GM19238 (cell line): Measurements from ENCODE around the gene MRPL17.

ENCODE experiments used
- DNase-seq: peaks from one replicate; pipeline ENCODE4 v3.0.0; 2011; ENCODE audit warnings: low spot score; ENCODE audit not compliant: insufficient read length

The MRPL17 gene

DNA sequence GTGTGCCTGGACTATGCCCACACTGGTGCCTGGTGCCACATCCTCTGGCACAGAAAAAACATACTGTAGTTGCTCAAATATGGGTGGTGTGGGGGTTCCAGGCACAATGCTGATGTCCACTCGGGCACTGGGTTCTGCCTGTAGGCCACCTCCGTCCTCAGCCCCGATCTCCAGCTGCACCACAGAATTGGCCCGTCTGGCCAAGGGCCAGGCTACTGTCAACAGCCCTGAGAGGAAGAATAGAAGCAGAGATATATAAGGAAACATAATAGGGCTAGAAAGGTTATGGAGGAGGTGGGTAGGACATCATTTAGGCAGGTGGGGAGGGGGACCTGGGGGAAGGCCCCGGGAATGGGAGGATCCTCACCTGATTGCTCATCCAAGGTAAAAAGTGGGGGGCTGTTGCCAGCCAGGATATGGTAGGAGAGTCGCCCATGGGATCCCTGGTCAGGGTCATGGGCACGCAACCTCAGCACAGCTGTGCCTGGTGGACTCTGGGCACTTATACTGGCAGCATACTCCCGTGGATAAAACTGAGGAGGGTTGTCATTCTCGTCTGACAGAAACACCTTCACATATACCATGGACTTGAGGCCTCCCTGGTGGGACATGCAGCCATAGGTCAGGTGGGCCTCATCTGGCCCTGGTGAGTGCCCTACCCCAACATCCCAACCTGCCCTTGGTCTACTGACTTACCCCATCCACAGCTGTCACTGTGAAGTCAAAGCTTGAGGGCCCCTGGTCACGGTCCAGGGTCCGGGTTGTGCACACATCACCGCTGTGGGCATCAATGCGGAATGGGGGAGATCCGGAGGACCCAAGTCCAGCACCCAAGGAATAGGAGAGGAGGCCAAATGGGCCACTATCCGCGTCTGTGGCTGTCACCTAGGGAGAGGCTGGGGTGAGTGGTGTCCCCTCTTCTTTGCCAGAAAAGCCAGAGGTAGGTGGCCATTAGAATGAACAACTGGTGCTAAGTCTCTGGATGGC is 49.4 kb downstream of the MRPL17 start:
- DNase-seq: no peak

- no peak for DNase-seq
Observed at GRCh38 chr11:6632116-6633073, 50.7 kb downstream of the MRPL17 start.

DNA sequence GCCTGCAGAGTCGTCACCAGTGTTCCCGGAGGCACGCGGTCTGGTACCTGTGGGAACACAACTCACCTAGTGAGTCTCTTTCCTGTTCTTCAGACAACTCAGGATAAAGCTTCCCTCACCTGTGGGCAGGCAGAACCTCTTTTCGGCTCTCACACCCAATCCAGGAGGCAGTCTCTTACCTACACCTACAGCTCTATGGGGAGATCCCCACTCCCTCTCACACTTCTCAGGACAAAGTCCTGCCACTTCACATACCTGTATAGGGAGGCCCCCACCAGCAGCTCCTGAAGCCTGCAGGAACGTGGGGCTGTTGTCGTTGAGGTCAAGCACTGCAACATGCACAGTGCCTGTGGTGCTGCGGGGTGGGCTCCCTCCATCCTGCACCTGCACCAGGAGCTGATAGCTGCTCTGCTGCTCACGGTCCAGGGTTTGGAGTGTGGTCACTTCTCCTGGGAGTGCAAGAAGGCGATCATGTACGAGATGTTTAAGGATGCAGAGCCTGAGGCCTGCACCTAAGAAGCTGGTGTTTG is 51.7 kb downstream of the MRPL17 start:
- no peak for DNase-seq

DNA sequence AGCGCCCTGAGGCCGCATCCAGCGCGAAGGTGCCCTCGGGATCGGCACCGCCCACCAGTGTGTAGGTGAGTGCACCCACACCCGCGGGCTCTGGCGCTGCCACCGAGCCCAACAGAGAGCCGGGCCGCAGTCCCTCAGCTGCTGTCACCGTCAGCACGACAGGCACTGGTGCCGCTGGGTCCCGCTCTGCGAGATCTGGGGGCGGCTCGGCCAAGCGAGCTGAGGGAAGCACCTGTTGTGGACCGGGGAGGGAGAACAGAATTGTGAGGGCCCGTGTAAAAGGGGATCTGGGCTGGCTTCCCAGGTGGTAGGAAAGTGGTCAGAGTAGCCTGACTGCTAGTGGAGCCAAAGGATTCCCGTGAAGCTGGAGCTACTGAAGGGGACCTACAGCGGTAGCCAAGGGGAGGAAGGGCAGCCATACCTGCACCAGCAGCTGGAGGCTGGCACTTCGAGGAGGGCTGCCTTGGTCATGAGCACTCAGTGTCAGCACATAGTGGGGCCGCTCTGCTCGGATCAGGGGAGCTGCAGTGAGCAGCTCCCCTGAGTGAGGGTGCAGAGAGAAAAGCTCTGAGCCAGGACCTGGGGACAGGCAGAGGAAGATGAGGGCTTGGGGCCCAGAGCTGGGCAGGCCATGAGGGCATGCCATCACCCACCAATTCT is 52.4 kb downstream of the MRPL17 start:
- no peak for DNase-seq
